Measurements from ENCODE around the gene CPZ.

Gene CPZ

DNA sequence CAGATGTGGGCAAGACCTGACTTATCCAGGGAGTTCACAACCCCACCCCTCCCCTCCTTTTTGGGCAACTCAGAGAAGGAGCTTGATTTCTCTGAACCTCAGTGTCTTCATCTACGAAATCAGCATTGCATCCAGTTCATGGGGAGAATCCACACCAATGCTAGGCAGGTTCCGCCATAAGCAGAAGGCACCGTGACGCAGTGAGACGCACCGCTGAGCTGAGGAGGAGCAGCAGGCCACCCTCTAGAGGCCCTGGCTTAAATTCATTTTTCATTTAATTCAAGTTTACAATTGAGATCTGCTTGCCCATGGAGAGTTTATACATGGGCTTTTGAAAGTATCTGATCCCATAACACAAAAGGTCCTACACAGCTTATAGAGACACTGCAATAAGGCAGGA, 55.7 kb downstream of the CPZ start:
- no peaks in the 10 kb centered on the region for H3K36me3 ChIP-seq (ENCODE audit: control insufficient read depth, insufficient read depth, low read length)
- no peak overlapping the region for H3K4me3 ChIP-seq (replicated peaks; ENCODE audit: low read depth, low read length)
- DNase-seq (ENCODE audit: extremely low read depth, insufficient read length): no peak
- H3K27me3 ChIP-seq (replicated peaks; ENCODE audit: control insufficient read depth, insufficient read depth, low read length): no peaks in the 10 kb centered on the region; the same call in 1 of the 2 replicates
- TF ChIP-seq, protein P1, sequence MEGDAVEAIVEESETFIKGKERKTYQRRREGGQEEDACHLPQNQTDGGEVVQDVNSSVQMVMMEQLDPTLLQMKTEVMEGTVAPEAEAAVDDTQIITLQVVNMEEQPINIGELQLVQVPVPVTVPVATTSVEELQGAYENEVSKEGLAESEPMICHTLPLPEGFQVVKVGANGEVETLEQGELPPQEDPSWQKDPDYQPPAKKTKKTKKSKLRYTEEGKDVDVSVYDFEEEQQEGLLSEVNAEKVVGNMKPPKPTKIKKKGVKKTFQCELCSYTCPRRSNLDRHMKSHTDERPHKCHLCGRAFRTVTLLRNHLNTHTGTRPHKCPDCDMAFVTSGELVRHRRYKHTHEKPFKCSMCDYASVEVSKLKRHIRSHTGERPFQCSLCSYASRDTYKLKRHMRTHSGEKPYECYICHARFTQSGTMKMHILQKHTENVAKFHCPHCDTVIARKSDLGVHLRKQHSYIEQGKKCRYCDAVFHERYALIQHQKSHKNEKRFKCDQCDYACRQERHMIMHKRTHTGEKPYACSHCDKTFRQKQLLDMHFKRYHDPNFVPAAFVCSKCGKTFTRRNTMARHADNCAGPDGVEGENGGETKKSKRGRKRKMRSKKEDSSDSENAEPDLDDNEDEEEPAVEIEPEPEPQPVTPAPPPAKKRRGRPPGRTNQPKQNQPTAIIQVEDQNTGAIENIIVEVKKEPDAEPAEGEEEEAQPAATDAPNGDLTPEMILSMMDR (IDR thresholded peaks at IDR 0.05; ENCODE audit: insufficient read depth, low read length, poor library complexity, severe bottlenecking): no peak

GRCh38 chr4:8648816-8649630, 56.5 kb downstream of the CPZ start:
- no peak overlapping the region for H3K4me3 ChIP-seq (replicated peaks; ENCODE audit: low read depth, low read length)
- H3K36me3 ChIP-seq (ENCODE audit: control insufficient read depth, insufficient read depth, low read length): no peaks in the 10 kb centered on the region
- no peak for DNase-seq (ENCODE audit: extremely low read depth, insufficient read length)
- H3K27me3 ChIP-seq (replicated peaks; ENCODE audit: control insufficient read depth, insufficient read depth, low read length): no peaks in the 10 kb centered on the region
- TF ChIP-seq, protein P1 (IDR thresholded peaks at IDR 0.05; ENCODE audit: insufficient read depth, low read length, poor library complexity, severe bottlenecking): no peak

DNA sequence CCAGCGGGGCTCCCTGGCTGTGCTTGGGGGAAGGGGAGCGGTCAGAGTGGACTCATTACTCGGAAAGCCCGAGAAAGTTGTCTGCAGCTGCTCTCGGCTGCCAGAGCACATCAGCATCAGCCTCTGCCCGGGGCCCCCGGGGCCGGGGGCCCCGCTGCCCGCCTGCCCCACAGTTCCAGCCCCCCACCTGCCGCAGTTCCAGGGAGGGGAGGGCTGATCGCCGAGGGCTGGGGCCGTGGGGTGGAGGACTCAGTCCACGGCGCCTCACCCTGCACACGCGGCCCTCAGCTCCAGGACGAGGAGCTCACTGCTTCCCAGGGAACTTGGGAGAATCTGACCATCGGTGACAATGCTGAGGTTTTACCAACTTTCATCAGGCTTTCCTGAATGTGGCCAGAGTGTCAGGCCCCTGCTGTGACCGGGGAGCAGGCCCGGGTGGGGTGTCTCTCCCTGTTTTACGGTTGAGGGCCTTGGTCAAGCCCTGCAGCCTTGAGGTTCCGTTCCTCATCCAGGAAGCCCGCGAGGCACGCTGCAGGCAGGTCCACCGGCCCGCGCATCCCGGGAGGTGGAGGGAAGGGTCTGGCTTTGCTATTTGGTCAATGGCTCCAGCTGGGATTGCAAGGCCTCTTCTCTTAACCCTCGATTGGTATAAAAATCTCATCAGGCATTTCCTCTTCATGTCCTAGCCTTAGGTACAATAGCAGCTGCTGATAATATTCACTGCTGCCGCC, 57.2 kb downstream of the CPZ start:
- Histone ChIP-seq H3K4me3 (replicated peaks; ENCODE audit: low read depth, low read length) (no peak overlapping the region), H3K27me3 (replicated peaks; ENCODE audit: control insufficient read depth, insufficient read depth, low read length) (no peaks in the 10 kb centered on the region), H3K36me3 (ENCODE audit: control insufficient read depth, insufficient read depth, low read length) (no peaks in the 10 kb centered on the region)
- TF ChIP-seq, protein P1 (IDR thresholded peaks at IDR 0.05; ENCODE audit: insufficient read depth, low read length, poor library complexity, severe bottlenecking): no peak
- DNase-seq (ENCODE audit: extremely low read depth, insufficient read length): no peak

GRCh38 chr4:8651661-8652180, 59.2 kb downstream of the CPZ start:
- Histone ChIP-seq H3K36me3 (ENCODE audit: control insufficient read depth, insufficient read depth, low read length) (no peaks in the 10 kb centered on the region), H3K4me3 (replicated peaks; ENCODE audit: low read depth, low read length) (no peak overlapping the region), H3K27me3 (replicated peaks; ENCODE audit: control insufficient read depth, insufficient read depth, low read length) (no peaks in the 10 kb centered on the region)
- TF ChIP-seq, protein P1 (IDR thresholded peaks at IDR 0.05; ENCODE audit: insufficient read depth, low read length, poor library complexity, severe bottlenecking): no peak
- no peak for DNase-seq (ENCODE audit: extremely low read depth, insufficient read length)

DNA sequence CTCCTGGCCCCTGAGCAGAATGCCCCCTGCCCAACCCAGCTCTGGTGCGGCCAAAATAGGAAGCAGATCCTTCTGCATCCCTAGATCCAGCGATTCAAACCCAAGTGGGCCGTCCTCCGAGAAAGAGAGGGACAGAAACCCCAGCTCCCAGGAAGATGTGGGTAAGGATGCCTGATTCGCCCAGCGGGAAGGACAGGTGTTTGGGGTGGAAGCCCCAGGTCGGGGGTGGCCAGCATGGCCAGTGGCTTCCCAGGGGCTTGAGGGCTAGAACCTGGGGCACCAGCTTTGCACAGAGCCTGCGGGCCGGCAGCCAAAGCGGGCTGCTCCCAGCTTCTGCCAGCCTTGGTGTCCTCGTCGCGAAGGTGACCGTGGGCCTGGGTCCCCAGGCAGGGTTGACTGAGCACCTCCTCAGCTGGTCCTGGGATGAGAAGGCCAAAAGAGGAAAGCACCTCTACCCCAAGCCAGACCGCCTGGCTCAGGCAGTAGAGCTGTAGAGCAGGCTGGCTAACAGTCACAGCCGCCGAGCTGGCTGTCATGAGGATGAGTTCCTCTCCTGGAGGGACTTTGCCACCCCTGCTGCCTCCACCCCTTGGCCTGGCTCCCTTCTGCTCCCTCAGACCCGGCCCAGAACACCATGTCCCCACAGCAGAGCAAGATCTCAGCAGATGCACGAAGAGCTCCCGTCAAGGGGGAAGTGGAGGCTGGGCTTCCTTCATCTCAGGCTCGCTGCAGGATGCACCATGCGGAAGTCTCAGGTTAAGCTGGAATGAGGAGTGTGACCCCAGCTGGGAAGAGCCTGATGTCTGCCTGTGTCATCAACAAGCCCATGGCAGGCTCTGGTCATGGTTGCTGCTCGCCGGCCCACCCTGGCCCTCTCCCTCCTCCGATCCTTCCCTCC, 59.9 kb downstream of the CPZ start:
- Histone ChIP-seq H3K36me3 (ENCODE audit: control insufficient read depth, insufficient read depth, low read length) (no peaks in the 10 kb centered on the region), H3K4me3 (replicated peaks; ENCODE audit: low read depth, low read length) (no peak overlapping the region), H3K27me3 (replicated peaks; ENCODE audit: control insufficient read depth, insufficient read depth, low read length) (no peaks in the 10 kb centered on the region)
- DNase-seq (ENCODE audit: extremely low read depth, insufficient read length): no peak
- TF ChIP-seq, protein P1 (IDR thresholded peaks at IDR 0.05; ENCODE audit: insufficient read depth, low read length, poor library complexity, severe bottlenecking): no peak

All from GM06990 (cell line).